GM13976 (cell line): ENCODE results near the gene HSBP1L1.
"Not testable (repeated sequence)": the region's sequence is repeated elsewhere in the genome, so short reads cannot be mapped to it uniquely, and the experiment has no call there.

Experiments
- DNase-seq: peaks from one replicate; pipeline ENCODE4 v3.0.0; 2012; ENCODE audit warnings: low spot score
- CTCF ChIP-seq: IDR thresholded peaks from 2 replicates; pipeline ENCODE4 v1.5.1; 2012; ENCODE audit warnings: borderline replicate concordance, mild to moderate bottlenecking; ENCODE audit not compliant: insufficient read depth; ENCODE audit errors: extremely low read depth, missing control alignments, control extremely low read depth
- in situ Hi-C: fragments of 300-500 bp; cut with MboI; formaldehyde crosslinking; loops from one replicate; pipeline ENCODE4 v1.12.0; 2022; ENCODE audit warnings: low sequenced_read_pairs, mixed read lengths, inconsistent platforms; ENCODE audit not compliant: unreplicated experiment

HSBP1L1 gene

GRCh38 chr18:79952996-79953559 lies 11.4 kb upstream of the HSBP1L1 start:
- DNase-seq: no peak
- in situ Hi-C loops: no loop called here
- TF ChIP-seq CTCF: no peak

- no peak for DNase-seq
- in situ Hi-C loops: no loop called here
- no peak for TF ChIP-seq CTCF
Measured at GRCh38 chr18:79953971-79954651, 10.3 kb upstream of the HSBP1L1 start.

GRCh38 chr18:79954791-79955190 lies 9.7 kb upstream of the HSBP1L1 start:
- in situ Hi-C loops: no loop called here
- DNase-seq: no peak
- TF ChIP-seq CTCF: no peak

- no peak for TF ChIP-seq CTCF
- no peak for DNase-seq
- in situ Hi-C loops: no loop called here
Measured at GRCh38 chr18:79955302-79956075, 9.0 kb upstream of the HSBP1L1 start.

GRCh38 chr18:79956276-79956675 lies 8.2 kb upstream of the HSBP1L1 start:
- DNase-seq: no peak
- in situ Hi-C loops: no loop called here
- TF ChIP-seq CTCF: no peak

GRCh38 chr18:79958981-79959380 lies 5.5 kb upstream of the HSBP1L1 start:
- no peak for DNase-seq
- in situ Hi-C loops: no loop called here
- TF ChIP-seq CTCF: no peak

- DNase-seq, in situ Hi-C loops: not testable (repeated sequence)
Measured at GRCh38 chr18:79960161-79960801, 4.2 kb upstream of the HSBP1L1 start.
